NT2/D1 (cell line): ENCODE data around the gene CYP2A7.
"Not testable (repeated sequence)": the region's sequence is repeated elsewhere in the genome, so short reads cannot be mapped to it uniquely, and the experiment has no call there.

ENCODE experiments used
- SUZ12 ChIP-seq: IDR thresholded peaks from 2 replicates; pipeline ENCODE4 v1.6.1; 2011; ENCODE audit not compliant: insufficient read length, insufficient read depth; ENCODE audit errors: extremely low read depth
- YY1 ChIP-seq: IDR thresholded peaks from 2 replicates; pipeline ENCODE4 v1.6.1; 2011; ENCODE audit not compliant: insufficient read length, insufficient read depth
- ZNF274 ChIP-seq: IDR thresholded peaks from 2 replicates; pipeline ENCODE4 v1.6.1; 2011; ENCODE audit warnings: mild to moderate bottlenecking, low read depth, low read length

GRCh38 chr19:40864739-40865496 is 17.1 kb downstream of the CYP2A7 start:
- TF ChIP-seq ZNF274, SUZ12, YY1: not testable (repeated sequence)
